GM19023 (cell line): Measurements from ENCODE around the gene ALPG.
"Not testable (repeated sequence)": the region's sequence is repeated elsewhere in the genome, so short reads cannot be mapped to it uniquely, and the experiment has no call there.

ENCODE experiments used
- ATAC-seq: cut with Tn5 transposase; IDR thresholded peaks from one replicate; pipeline ENCODE4 v1.9.1; 2021; ENCODE audit warnings: mild to moderate bottlenecking, moderate library complexity; ENCODE audit not compliant: unreplicated experiment

Gene ALPG

DNA sequence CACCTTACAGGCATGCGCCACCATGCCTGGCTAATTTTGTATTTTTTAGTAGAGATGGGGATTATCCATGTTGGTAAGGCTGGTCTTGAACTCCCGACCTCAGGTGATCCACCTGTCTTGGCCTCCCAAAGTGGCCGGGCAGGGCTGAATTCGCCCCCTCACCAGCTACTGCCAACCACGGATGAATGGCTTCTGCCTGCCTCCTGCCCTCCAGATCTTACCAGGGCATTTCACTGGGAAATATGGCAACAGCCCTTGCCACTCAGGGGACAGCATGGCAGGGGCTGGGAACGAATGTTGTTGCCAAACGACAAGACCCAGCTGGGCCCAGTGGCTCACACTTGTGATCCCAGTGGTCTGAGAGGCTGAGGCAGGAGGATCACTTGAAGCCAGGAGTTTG lies 29.9 kb upstream of the ALPG start:
- no peak for ATAC-seq

DNA sequence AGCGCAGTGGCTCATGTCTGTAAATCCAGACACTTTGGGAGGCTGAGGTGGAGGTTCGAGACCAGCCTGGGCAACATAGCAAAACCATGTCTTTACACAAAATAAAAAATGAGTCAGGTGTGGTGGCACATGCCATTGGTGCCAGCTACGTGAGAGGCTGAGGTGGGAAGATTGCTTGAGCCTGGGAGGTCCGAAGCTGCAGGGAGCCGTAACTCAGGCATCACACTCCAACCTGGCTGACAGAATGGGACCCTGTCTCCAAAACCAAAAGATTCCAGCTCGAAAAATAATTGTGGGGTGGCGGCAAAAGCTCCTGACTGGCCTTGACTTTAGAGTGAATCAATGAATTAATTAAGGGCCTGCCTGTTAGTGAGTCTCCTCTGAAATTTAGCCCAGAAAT lies 29.3 kb upstream of the ALPG start:
- ATAC-seq, result no peak

GRCh38 chr2:232377841-232378734 lies 28.6 kb upstream of the ALPG start:
- ATAC-seq, result no peak

- ATAC-seq, result not testable (repeated sequence)
These were observed 27.9 kb upstream of the ALPG start, which contains the start of gene ALPP for GRCh38 chr2:232378735-232379151. Gene ALPP, plus strand, starts transcription at chr2:232378751. Its CDS starts 52 bp downstream, at chr2:232378803.

DNA sequence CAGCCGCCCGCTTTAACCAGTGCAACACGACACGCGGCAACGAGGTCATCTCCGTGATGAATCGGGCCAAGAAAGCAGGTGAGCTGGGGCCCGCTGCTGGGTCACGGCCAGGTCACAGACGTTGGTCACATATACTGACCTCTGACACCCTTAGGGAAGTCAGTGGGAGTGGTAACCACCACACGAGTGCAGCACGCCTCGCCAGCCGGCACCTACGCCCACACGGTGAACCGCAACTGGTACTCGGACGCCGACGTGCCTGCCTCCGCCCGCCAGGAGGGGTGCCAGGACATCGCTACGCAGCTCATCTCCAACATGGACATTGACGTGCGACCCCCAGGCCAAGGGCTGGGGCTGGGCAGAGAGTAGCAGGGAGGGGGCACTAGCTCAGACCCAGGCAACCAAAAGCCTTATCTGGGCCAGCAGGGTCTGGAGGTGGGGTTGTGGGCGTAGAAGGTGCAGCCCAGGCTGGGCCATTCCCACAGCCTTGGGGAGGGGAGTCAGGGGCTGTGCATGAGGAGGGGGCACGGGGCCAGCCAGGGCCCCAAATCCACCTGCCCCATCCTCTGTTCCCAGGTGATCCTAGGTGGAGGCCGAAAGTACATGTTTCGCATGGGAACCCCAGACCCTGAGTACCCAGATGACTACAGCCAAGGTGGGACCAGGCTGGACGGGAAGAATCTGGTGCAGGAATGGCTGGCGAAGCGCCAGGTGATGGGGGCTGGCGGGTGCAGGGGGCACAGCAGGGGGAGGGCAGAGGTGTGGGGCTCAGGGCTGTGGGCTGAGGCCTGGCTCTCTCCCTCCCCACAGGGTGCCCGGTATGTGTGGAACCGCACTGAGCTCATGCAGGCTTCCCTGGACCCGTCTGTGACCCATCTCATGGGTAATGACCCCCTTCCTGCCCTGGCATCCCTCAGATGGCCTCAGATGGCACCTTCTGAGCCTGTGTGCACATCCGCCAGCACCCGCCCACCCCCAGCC lies 26.7 kb upstream of the ALPG start:
- ATAC-seq, result not testable (repeated sequence)

DNA sequence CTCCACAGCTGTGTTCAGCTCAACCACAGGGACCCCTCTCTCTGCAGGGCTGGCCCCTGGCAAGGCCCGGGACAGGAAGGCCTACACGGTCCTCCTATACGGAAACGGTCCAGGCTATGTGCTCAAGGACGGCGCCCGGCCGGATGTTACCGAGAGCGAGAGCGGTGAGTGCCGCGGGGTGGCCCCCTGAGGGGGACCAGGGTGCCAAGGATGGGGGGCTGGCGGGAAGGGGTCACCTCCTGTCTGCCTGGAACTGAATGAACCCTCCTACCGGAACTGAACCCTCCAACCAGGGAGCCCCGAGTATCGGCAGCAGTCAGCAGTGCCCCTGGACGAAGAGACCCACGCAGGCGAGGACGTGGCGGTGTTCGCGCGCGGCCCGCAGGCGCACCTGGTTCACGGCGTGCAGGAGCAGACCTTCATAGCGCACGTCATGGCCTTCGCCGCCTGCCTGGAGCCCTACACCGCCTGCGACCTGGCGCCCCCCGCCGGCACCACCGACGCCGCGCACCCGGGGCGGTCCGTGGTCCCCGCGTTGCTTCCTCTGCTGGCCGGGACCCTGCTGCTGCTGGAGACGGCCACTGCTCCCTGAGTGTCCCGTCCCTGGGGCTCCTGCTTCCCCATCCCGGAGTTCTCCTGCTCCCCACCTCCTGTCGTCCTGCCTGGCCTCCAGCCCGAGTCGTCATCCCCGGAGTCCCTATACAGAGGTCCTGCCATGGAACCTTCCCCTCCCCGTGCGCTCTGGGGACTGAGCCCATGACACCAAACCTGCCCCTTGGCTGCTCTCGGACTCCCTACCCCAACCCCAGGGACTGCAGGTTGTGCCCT lies 25.2 kb upstream of the ALPG start:
- not testable (repeated sequence) for ATAC-seq

- ATAC-seq, result no peak
These were observed 24.1 kb upstream of the ALPG start for GRCh38 chr2:232382331-232383225.

- ATAC-seq, result no peak
These were observed 22.2 kb upstream of the ALPG start for GRCh38 chr2:232384466-232384865.

DNA sequence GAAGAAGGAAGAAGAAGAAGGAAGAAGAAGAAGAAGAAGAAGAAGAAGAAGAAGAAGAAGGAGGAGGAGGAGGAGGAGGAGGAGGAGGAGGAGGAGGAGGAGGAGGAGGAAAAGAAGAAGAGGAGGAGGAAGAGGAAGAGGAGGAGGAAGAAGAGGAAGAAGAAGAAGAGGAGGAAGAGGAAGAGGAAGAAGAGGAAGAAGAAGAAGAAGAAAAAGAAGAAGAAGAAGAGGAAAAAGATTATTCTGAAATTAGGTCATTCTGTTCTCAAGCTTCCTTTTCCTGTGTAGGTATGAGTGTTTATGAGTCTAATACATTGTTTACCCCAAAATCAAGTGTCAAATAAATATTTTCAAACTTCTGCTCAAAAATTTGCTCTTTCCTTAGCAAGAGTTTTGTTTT lies 21.6 kb upstream of the ALPG start:
- ATAC-seq, result not testable (repeated sequence)

GRCh38 chr2:232385660-232386489 lies 20.8 kb upstream of the ALPG start:
- ATAC-seq, result no peak

- no peak for ATAC-seq
These were observed 20.2 kb upstream of the ALPG start for GRCh38 chr2:232386490-232386739.

DNA sequence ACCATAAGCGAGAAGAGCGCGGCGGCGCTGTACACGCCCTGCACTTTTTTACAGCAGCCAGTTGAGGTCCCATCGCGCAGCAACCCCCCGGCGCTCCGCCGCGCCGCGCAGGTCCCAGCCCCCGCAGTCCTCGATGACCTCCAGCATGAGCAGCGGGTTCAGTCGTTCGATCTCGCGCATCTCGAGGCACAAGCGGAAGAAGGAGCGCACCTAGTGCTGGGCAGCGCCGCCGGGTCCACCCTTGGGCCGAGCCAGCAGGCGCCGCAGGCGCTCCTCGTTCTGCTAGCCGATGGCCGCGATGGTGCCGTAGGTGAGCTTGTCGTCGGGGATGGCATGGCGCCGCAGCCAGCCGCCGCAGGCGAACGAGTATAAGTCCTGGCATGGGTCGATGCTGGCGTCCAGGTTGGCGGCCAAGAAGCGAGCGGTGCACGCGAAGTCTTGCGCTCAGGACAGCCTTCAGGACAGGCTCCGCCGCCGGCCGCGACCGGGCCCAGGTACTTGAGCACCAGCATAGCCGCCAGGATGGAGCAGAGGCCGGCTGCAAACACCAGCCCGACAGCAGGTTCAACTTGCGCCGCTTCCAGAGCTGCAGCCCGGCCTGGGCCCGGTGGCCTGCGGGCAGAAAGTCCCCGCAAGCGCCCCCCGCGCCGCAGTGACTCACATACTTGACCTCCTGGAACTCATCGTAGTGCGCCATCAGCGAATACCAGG lies 19.7 kb upstream of the ALPG start:
- no peak for ATAC-seq

- no peak for ATAC-seq
These were observed 19.0 kb upstream of the ALPG start for GRCh38 chr2:232387451-232388171.

GRCh38 chr2:232388324-232388891 lies 18.2 kb upstream of the ALPG start:
- ATAC-seq, result no peak

DNA sequence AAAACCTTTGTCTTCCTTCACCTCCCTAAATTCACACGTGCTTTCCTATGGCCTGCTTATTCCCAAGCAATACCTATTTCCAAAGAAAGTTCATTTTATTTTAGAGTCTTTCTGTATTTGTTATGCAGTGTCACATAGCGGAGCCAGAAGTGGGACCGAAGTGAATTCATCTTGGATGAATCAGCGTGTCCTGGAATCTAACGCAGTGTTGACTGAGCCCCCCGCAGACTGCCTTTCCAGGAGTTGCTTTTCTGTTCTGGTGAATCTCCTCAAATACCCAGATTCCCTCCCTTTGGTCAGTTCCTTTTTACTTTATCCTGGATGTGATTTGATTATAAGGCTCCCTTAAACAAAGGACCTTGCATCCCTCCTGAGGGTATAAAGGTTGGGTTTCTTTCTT lies 17.3 kb upstream of the ALPG start:
- no peak for ATAC-seq

DNA sequence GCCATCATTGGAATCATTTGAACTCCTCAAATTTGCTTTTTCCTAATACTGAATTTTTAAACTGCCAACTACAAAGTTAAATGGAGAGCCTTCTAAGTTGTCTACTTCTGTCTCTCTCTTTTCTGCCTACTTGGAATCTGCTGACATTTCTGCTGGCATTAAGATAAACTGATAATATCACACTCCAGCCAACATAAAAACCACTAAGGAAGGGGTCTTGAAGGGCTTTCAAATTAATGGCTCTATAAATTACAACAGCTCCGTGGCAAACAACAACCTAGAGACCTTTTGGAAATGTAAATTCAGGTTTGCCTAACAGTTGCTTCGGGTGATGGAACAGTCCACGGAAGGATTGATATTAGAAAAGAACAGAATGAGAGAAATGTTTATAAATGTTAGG lies 16.0 kb upstream of the ALPG start:
- ATAC-seq, result no peak

DNA sequence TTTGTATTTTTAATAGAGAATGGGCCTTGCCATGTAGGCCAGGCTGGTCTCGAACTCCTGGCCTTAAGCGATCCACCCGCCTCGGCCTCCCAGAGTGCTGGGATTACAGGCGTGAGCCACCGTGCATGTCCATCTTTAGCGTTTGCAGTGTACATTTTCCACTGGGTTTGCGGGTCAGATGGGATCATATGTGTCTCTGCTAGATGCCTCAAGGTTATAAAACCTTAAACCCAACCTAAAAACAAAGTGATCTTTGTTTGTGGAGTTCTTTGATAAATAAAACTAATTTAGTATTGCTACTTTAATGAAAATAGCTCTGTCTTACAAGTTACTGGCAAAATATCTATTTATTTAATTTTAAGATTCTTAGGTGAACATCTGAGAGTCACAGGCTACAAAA lies 13.1 kb upstream of the ALPG start:
- no peak for ATAC-seq
